WTC11 (cell line): ENCODE results near the gene FIS1.

Experiments
- CREB1 ChIP-seq: sonication (generic); formaldehyde crosslinking; IDR thresholded peaks from 2 replicates; pipeline ENCODE4 v1.8.0; 2023; ENCODE audit warnings: mild to moderate bottlenecking, missing genetic modification reagents
- ESRRA ChIP-seq: sonication (generic); formaldehyde crosslinking; IDR thresholded peaks from 2 replicates; pipeline ENCODE4 v1.8.1; 2022; ENCODE audit warnings: mild to moderate bottlenecking, missing genetic modification reagents, borderline replicate concordance
- JUN ChIP-seq: sonication (generic); formaldehyde crosslinking; IDR thresholded peaks from 2 replicates; pipeline ENCODE4 v1.8.0; 2023; ENCODE audit warnings: mild to moderate bottlenecking, missing genetic modification reagents
- KAT7 ChIP-seq: sonication (generic); formaldehyde crosslinking; IDR thresholded peaks from 2 replicates; pipeline ENCODE4 v1.8.1; 2023; ENCODE audit warnings: missing genetic modification reagents, mild to moderate bottlenecking, borderline replicate concordance
- NR3C1 ChIP-seq: sonication (generic); formaldehyde crosslinking; conservative IDR thresholded peaks from 2 replicates; pipeline ENCODE4 v1.8.1; 2023; ENCODE audit warnings: low read depth, mild to moderate bottlenecking, missing genetic modification reagents
- RELA ChIP-seq: sonication (generic); formaldehyde crosslinking; IDR thresholded peaks from 2 replicates; pipeline ENCODE4 v1.8.1; 2022; ENCODE audit warnings: missing genetic modification reagents, mild to moderate bottlenecking, borderline replicate concordance
- SP1 ChIP-seq: sonication (generic); formaldehyde crosslinking; conservative IDR thresholded peaks from 2 replicates; pipeline ENCODE4 v1.8.1; 2022; ENCODE audit warnings: missing genetic modification reagents
- ZBTB21 ChIP-seq: sonication (generic); formaldehyde crosslinking; IDR thresholded peaks from 2 replicates; pipeline ENCODE4 v1.8.1; 2023; ENCODE audit warnings: mild to moderate bottlenecking, missing genetic modification reagents, borderline replicate concordance
- ZNF121 ChIP-seq: sonication (generic); formaldehyde crosslinking; IDR thresholded peaks from 2 replicates; pipeline ENCODE4 v1.8.0; 2023; ENCODE audit warnings: missing genetic modification reagents
- TF ChIP-seq, protein P1 (sequence below): sonication (generic); formaldehyde crosslinking; IDR thresholded peaks from 2 replicates; pipeline ENCODE4 v1.8.0; 2022; ENCODE audit warnings: mild to moderate bottlenecking, missing genetic modification reagents
- TF ChIP-seq, protein P2 (sequence below): fragments of 200-600 bp; IDR thresholded peaks from 2 replicates; pipeline ENCODE4 v1.8.0; 2022; ENCODE audit warnings: antibody characterized with exemption
- TF ChIP-seq, protein P3 (sequence below): sonication (generic); formaldehyde crosslinking; IDR thresholded peaks from 2 replicates; pipeline ENCODE4 v1.8.1; 2022; ENCODE audit warnings: missing genetic modification reagents, borderline replicate concordance
- TF ChIP-seq, protein P4 (sequence below): sonication (generic); formaldehyde crosslinking; IDR thresholded peaks from 2 replicates; pipeline ENCODE4 v1.8.1; 2023; ENCODE audit warnings: mild to moderate bottlenecking, missing genetic modification reagents, moderate library complexity
- TF ChIP-seq, protein P5 (sequence below): fragments of 250-450 bp; sonication (Bioruptor Pico); conservative IDR thresholded peaks from 2 replicates; pipeline ENCODE4 v1.9.0; 2021; ENCODE audit warnings: mild to moderate bottlenecking

DNA sequence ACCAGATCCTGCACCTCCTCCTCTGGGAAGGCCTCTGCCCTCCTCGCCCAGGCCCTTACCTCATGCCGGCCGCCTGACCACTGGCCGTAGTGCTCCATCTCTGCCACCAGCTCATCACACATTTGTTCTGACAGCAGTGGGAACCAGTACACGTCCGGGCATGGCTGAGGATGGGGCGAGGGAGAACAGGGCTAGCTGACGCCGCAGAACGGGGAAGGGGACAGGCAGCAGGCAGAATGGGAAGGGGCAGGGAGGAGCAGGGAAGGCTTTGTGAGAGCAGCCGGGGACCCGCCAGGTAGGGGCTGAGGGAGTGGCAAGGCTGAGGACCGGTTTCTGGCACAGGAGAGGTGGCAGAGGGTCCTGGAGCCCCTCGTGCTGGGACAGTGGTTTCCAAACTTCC, 36.1 kb downstream of the FIS1 start:
- TF ChIP-seq, protein P1, sequence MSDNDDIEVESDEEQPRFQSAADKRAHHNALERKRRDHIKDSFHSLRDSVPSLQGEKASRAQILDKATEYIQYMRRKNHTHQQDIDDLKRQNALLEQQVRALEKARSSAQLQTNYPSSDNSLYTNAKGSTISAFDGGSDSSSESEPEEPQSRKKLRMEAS (CRISPR knock-in tag), result no peak
- TF ChIP-seq, protein P2, sequence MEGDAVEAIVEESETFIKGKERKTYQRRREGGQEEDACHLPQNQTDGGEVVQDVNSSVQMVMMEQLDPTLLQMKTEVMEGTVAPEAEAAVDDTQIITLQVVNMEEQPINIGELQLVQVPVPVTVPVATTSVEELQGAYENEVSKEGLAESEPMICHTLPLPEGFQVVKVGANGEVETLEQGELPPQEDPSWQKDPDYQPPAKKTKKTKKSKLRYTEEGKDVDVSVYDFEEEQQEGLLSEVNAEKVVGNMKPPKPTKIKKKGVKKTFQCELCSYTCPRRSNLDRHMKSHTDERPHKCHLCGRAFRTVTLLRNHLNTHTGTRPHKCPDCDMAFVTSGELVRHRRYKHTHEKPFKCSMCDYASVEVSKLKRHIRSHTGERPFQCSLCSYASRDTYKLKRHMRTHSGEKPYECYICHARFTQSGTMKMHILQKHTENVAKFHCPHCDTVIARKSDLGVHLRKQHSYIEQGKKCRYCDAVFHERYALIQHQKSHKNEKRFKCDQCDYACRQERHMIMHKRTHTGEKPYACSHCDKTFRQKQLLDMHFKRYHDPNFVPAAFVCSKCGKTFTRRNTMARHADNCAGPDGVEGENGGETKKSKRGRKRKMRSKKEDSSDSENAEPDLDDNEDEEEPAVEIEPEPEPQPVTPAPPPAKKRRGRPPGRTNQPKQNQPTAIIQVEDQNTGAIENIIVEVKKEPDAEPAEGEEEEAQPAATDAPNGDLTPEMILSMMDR, result no peak
- TF ChIP-seq, protein P3, sequence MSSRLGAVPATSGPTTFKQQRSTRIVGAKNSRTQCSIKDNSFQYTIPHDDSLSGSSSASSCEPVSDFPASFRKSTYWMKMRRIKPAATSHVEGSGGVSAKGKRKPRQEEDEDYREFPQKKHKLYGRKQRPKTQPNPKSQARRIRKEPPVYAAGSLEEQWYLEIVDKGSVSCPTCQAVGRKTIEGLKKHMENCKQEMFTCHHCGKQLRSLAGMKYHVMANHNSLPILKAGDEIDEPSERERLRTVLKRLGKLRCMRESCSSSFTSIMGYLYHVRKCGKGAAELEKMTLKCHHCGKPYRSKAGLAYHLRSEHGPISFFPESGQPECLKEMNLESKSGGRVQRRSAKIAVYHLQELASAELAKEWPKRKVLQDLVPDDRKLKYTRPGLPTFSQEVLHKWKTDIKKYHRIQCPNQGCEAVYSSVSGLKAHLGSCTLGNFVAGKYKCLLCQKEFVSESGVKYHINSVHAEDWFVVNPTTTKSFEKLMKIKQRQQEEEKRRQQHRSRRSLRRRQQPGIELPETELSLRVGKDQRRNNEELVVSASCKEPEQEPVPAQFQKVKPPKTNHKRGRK (CRISPR knock-in tag), result no peak
- TF ChIP-seq ZNF121 (CRISPR knock-in tag), result no peak
- TF ChIP-seq KAT7 (CRISPR knock-in tag), result no peak
- no peak for TF ChIP-seq NR3C1 (CRISPR knock-in tag)
- TF ChIP-seq RELA, result no peak
- TF ChIP-seq ESRRA (CRISPR knock-in tag), result no peak
- TF ChIP-seq JUN, result no peak
- TF ChIP-seq, protein P4, sequence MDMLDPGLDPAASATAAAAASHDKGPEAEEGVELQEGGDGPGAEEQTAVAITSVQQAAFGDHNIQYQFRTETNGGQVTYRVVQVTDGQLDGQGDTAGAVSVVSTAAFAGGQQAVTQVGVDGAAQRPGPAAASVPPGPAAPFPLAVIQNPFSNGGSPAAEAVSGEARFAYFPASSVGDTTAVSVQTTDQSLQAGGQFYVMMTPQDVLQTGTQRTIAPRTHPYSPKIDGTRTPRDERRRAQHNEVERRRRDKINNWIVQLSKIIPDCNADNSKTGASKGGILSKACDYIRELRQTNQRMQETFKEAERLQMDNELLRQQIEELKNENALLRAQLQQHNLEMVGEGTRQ (CRISPR knock-in tag), result no peak
- TF ChIP-seq, protein P5, sequence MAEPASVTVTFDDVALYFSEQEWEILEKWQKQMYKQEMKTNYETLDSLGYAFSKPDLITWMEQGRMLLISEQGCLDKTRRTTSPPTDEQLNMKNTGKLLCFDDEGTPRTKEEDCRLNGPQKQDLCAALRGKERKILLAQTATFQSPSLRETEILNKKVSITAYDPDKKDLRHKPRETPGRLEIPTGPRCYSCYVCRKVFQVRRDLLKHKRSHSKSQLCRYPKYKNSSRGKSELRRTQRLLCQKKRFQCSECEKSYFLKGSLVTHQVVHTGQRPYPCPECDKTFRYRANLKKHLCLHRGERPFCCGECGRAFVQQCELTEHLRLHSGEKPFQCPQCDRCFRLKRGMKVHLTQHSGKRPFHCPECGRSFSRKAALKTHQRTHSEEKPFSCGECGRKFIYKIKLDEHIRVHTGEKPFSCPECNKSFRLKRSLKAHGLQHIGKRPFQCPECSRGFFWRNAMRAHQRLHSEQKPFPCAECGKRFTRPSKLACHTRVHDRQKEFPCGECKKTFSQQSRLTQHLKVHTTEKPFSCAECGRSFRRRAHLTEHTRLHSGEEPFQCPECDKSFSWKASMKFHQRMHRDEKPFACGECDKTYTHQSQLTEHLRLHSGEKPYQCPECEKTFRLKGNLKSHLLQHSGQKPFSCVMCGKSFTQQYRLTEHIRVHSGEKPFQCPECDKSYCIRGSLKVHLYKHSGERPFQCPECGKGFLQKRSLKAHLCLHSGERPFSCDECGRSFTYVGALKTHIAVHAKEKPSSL (CRISPR knock-in tag), result no peak
- no peak for TF ChIP-seq ZBTB21 (CRISPR knock-in tag)
- TF ChIP-seq SP1, result no peak
- no peak for TF ChIP-seq CREB1 (CRISPR knock-in tag)
